Fibroblast of peridontal ligament (primary cell): ENCODE data around the gene GIPC1.

ENCODE experiments used
- DNase-seq: peaks from one replicate; pipeline ENCODE4 v3.0.0-alpha.2; 2010; ENCODE audit errors: extremely low read depth

GIPC1 gene

GRCh38 chr19:14494411-14494810 lies 1.5 kb downstream of the GIPC1 start:
- DNase-seq = no peak

- no peak for DNase-seq
Measured at GRCh38 chr19:14492756-14493337, 3.1 kb downstream of the GIPC1 start.

- no peak for DNase-seq
Measured at GRCh38 chr19:14487370-14488125, 8.4 kb downstream of the GIPC1 start.

GRCh38 chr19:14482172-14482941 lies 13.6 kb downstream of the GIPC1 start:
- no peak for DNase-seq

GRCh38 chr19:14480700-14481079 lies 15.2 kb downstream of the GIPC1 start:
- DNase-seq = peak; percentile 39

GRCh38 chr19:14479975-14480699 lies 15.8 kb downstream of the GIPC1 start:
- DNase-seq = no peak

- no peak for DNase-seq
Measured at GRCh38 chr19:14479309-14479974, 16.5 kb downstream of the GIPC1 start.

- no peak for DNase-seq
Measured at GRCh38 chr19:14478113-14478545, 17.8 kb downstream of the GIPC1 start.

- no peak for DNase-seq
Measured at GRCh38 chr19:14477418-14478112, 18.4 kb downstream of the GIPC1 start.

GRCh38 chr19:14476673-14477401 lies 19.1 kb downstream of the GIPC1 start:
- peak; percentile 57 for DNase-seq

- DNase-seq = no peak
Measured at GRCh38 chr19:14476327-14476672, 19.6 kb downstream of the GIPC1 start.

- no peak for DNase-seq
Measured at GRCh38 chr19:14475251-14476073, 20.5 kb downstream of the GIPC1 start, which contains the start of gene PTGER1. Gene PTGER1, minus strand, starts transcription at chr19:14475354. Its CDS starts 1,034 bp downstream, at chr19:14474320.

GRCh38 chr19:14474827-14475226 lies 21.1 kb downstream of the GIPC1 start:
- no peak for DNase-seq

GRCh38 chr19:14473978-14474578 lies 21.8 kb downstream of the GIPC1 start:
- no peak for DNase-seq

- no peak for DNase-seq
Measured at GRCh38 chr19:14473073-14473977, 22.6 kb downstream of the GIPC1 start.

- DNase-seq = peak; percentile 33
Measured at GRCh38 chr19:14472202-14472938, 23.6 kb downstream of the GIPC1 start.
